Esophagus muscularis mucosa (tissue), 4 donors: Measurements from ENCODE around the gene FAM114A1. TPM values are rescaled to one million over a fixed set of nuclear protein-coding genes. Genes with fewer than 3 reads are reported as not detected.

Source experiments
- DNase-seq: peaks from one replicate; pipeline ENCODE4 v3.0.0-alpha.2; 2017; ENCODE audit errors: extremely low spot score
- H3K27ac ChIP-seq, 4 donors: fragments of 200-600 bp; sonication (generic); replicated peaks in 1 of 4; 1 replicate in 3 of 4; 2 replicates in 1 of 4; pipeline ENCODE4 v1.5.1; 2016 to 2019; ENCODE audit warnings: mild to moderate bottlenecking in 1 of 4
- H3K27me3 ChIP-seq, 4 donors: fragments of 200-600 bp; sonication (generic); one replicate each; pipeline versions ENCODE4 v1.5.1 to v1.6.0; 2016 to 2019
- H3K36me3 ChIP-seq, 4 donors: fragments of 200-600 bp; sonication (generic); one replicate each; pipeline ENCODE4 v1.5.1; 2016 to 2019
- H3K4me1 ChIP-seq, 4 donors: fragments of 200-600 bp; sonication (generic); one replicate each; pipeline ENCODE4 v1.5.1; 2016 to 2019
- H3K4me3 ChIP-seq, 4 donors: fragments of 200-600 bp; sonication (generic); 1 replicate in 2 of 4; 2 replicates in 2 of 4; pipeline ENCODE4 v1.5.1; 2016 to 2019; ENCODE audit warnings: mild to moderate bottlenecking in 4 of 4, moderate library complexity in 1 of 4
- H3K9me3 ChIP-seq, 4 donors: fragments of 200-600 bp; sonication (generic); 1 replicate in 3 of 4; 2 replicates in 1 of 4; pipeline ENCODE4 v1.5.1; 2016 to 2019
- CTCF ChIP-seq, 3 experiments: fragments of 200-600 bp in 2 of 3; fragments of 450-650 bp in 1 of 3; sonication (generic) in 2 of 3; IDR thresholded peaks; one replicate each; pipeline ENCODE4 v1.5.1; 2017 to 2019; ENCODE audit warnings: antibody characterized with exemption in 3 of 3, mild to moderate bottlenecking in 2 of 3, moderate library complexity in 1 of 3
- EP300 ChIP-seq: sonication (generic); formaldehyde crosslinking; IDR thresholded peaks from one replicate; pipeline ENCODE4 v1.6.1; 2017; ENCODE audit warnings: antibody characterized with exemption
- POLR2A ChIP-seq: fragments of 450-650 bp; IDR thresholded peaks from one replicate; pipeline ENCODE4 v1.6.1; 2017; ENCODE audit warnings: antibody characterized with exemption, moderate library complexity, mild to moderate bottlenecking, low read depth
- POLR2AphosphoS5 ChIP-seq, 2 donors: sonication (generic); formaldehyde crosslinking; IDR thresholded peaks; one replicate each; pipeline ENCODE4 v1.6.1; 2017; ENCODE audit warnings: antibody characterized with exemption in 2 of 2
- WGBS: methylation state at CpG from one replicate; pipeline ENCODE4 v1.1.5; 2018; 5-methylcytosine and 5-hydroxymethylcytosine counted together
- intact Hi-C: fragments of 100-400 bp; cut with DNase I; formaldehyde crosslinking; loops from one replicate; pipeline ENCODE4 v1.15.1; 2023
- total RNA-seq, 4 donors: library from RNA; depleted of rRNA; stranded (reverse); fragments of >200 nt; gene quantifications; one replicate each; pipeline versions ENCODE4 v1.1.0 to v1.2.1, GENCODE V29; 2016

The FAM114A1 gene
- total RNA-seq, 4 donors from 2014 or later = 88.6 to 145 (median 110) TPM

- Histone ChIP-seq H3K36me3 (peaks cover 41 to 90% (median 66%) of the 10 kb centered on the region in 4 donors), H3K9me3 (no peaks in the 10 kb centered on the region), H3K4me1 (peaks cover 0 to 44% (median 40%) of the 10 kb centered on the region in 4 donors), H3K4me3 (no peak overlapping the region), H3K27ac (peak overlapping the region; percentile 13 to 69 (median 52)), H3K27me3 (no peaks in the 10 kb centered on the region)
- intact Hi-C loops = no loop called here
- 27% methylated on average over 1 of the region's 1 CpG for WGBS
- no peak for DNase-seq
- TF ChIP-seq POLR2AphosphoS5 (IDR thresholded peaks at IDR 0.05) = no peak
- TF ChIP-seq CTCF (IDR thresholded peaks at IDR 0.05) = no peak
- TF ChIP-seq POLR2A = no peak
- TF ChIP-seq EP300 = no peak
These were observed 62.6 kb downstream of the FAM114A1 start for GRCh38 chr4:38930204-38930603.

- Histone ChIP-seq H3K4me1 (peaks cover 0 to 42% (median 39%) of the 10 kb centered on the region in 4 donors), H3K27me3 (no peaks in the 10 kb centered on the region), H3K9me3 (no peaks in the 10 kb centered on the region), H3K4me3 (no peak overlapping the region), H3K27ac (peak overlapping the region; percentile 13 to 69 (median 52)), H3K36me3 (peaks cover 45 to 95% (median 67%) of the 10 kb centered on the region in 4 donors)
- no peak for DNase-seq
- intact Hi-C loops = no loop called here
- WGBS = 58% methylated on average over 6 of the region's 6 CpGs
- TF ChIP-seq CTCF (IDR thresholded peaks at IDR 0.05) (no peak), POLR2A (no peak), EP300 (no peak), POLR2AphosphoS5 (IDR thresholded peaks at IDR 0.05) (no peak)
These were observed 63.1 kb downstream of the FAM114A1 start for GRCh38 chr4:38930707-38931106.

GRCh38 chr4:38931125-38931524 lies 63.5 kb downstream of the FAM114A1 start:
- intact Hi-C loops = no loop called here
- no peaks in the 10 kb centered on the region for H3K27me3 ChIP-seq
- H3K9me3 ChIP-seq = no peaks in the 10 kb centered on the region
- no peak for DNase-seq
- H3K27ac ChIP-seq = peak overlapping the region in 3 of 4 donors; percentile 37 to 69 (median 66)
- TF ChIP-seq CTCF (IDR thresholded peaks at IDR 0.05) (no peak), EP300 (no peak)
- H3K36me3 ChIP-seq = peaks cover 49 to 95% (median 67%) of the 10 kb centered on the region in 4 donors
- no peak overlapping the region for H3K4me3 ChIP-seq
- H3K4me1 ChIP-seq = peaks cover 0 to 38% (median 34%) of the 10 kb centered on the region in 4 donors
- WGBS = 77% methylated on average over 5 of the region's 5 CpGs

GRCh38 chr4:38935391-38936073 lies 67.9 kb downstream of the FAM114A1 start:
- Histone ChIP-seq H3K4me3 (no peak overlapping the region), H3K36me3 (peaks cover 45 to 89% (median 67%) of the 10 kb centered on the region in 4 donors)

More at GRCh38 chr4:38935391-38936073, 67.9 kb downstream of the FAM114A1 start:
- no peak for DNase-seq
- peaks cover 0 to 23% (median 10%) of the 10 kb centered on the region in 4 donors for H3K4me1 ChIP-seq
- H3K27me3 ChIP-seq = no peaks in the 10 kb centered on the region
- H3K27ac ChIP-seq = no peak overlapping the region
- intact Hi-C loops = no loop called here
- H3K9me3 ChIP-seq = no peaks in the 10 kb centered on the region
- WGBS = 69% methylated on average over 5 of the region's 5 CpGs
- TF ChIP-seq POLR2A = no peak
- TF ChIP-seq EP300 = no peak
- no peak for TF ChIP-seq CTCF (IDR thresholded peaks at IDR 0.05)
- no peak for TF ChIP-seq POLR2AphosphoS5 (IDR thresholded peaks at IDR 0.05)
